Panc1 (cell line): ENCODE results near the gene BOLA1.

Source experiments
- POLR2AphosphoS5 ChIP-seq: IDR thresholded peaks from 2 replicates; pipeline ENCODE4 v1.6.1; 2012; ENCODE audit warnings: mild to moderate bottlenecking, low read depth, low read length, moderate library complexity
- REST ChIP-seq, 2 experiments: IDR thresholded peaks; 2 replicates each; pipeline ENCODE4 v1.6.1; 2011 to 2012; ENCODE audit warnings: low read depth in 2 of 2, control low read depth in 1 of 2, low read length in 1 of 2, mild to moderate bottlenecking in 1 of 2, moderate library complexity in 1 of 2; ENCODE audit not compliant: insufficient read depth in 1 of 2
- TCF7L2 ChIP-seq: IDR thresholded peaks from 2 replicates; pipeline ENCODE4 v1.6.1; 2011; ENCODE audit warnings: mild to moderate bottlenecking, low read depth, low read length, inconsistent platforms
- TF ChIP-seq, protein P1 (sequence below): fragments of 450-650 bp; IDR thresholded peaks from 2 replicates; pipeline ENCODE4 v1.5.1; 2017; ENCODE audit warnings: mild to moderate bottlenecking

DNA sequence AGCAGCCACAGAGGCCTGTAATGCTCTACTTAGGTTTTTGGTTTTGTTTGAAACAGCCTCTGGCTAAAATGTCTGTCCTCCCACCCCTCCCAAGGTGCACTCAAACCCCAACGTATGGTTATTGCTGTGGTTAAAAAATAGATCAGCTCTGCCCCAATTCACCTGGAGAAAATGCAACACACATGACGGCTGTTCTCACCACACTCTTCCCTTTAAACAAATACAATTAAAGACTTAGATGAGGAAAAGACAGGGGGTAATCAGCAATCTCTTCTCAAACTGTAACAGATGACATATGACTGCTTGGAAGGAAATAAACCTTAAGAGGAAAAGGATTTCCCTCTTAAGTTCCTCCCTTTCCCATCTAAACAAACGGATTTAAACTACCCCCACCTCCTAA lies 43.5 kb downstream of the BOLA1 start:
- TF ChIP-seq POLR2AphosphoS5 (no peak), REST (IDR thresholded peaks at IDR 0.05; ENCODE audit: insufficient read depth in 1 of 2, low read depth in 2 of 2, low read length in 1 of 2) (no peak), TCF7L2 (no peak)
- TF ChIP-seq, protein P1, sequence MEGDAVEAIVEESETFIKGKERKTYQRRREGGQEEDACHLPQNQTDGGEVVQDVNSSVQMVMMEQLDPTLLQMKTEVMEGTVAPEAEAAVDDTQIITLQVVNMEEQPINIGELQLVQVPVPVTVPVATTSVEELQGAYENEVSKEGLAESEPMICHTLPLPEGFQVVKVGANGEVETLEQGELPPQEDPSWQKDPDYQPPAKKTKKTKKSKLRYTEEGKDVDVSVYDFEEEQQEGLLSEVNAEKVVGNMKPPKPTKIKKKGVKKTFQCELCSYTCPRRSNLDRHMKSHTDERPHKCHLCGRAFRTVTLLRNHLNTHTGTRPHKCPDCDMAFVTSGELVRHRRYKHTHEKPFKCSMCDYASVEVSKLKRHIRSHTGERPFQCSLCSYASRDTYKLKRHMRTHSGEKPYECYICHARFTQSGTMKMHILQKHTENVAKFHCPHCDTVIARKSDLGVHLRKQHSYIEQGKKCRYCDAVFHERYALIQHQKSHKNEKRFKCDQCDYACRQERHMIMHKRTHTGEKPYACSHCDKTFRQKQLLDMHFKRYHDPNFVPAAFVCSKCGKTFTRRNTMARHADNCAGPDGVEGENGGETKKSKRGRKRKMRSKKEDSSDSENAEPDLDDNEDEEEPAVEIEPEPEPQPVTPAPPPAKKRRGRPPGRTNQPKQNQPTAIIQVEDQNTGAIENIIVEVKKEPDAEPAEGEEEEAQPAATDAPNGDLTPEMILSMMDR = no peak
